Erythroblast (primary cell): ENCODE data around the gene R3HDM1.
"Not testable (repeated sequence)": the region's sequence is repeated elsewhere in the genome, so short reads cannot be mapped to it uniquely, and the experiment has no call there.

Experiments
- GATA1 ChIP-seq: IDR thresholded peaks from 2 replicates; pipeline ENCODE4 v1.6.1; 2011; ENCODE audit warnings: low read depth, mild to moderate bottlenecking, control low read depth, low read length, moderate library complexity
- POLR2A ChIP-seq: IDR thresholded peaks from 2 replicates; pipeline ENCODE4 v1.6.1; 2011; ENCODE audit warnings: mild to moderate bottlenecking, low read length

DNA sequence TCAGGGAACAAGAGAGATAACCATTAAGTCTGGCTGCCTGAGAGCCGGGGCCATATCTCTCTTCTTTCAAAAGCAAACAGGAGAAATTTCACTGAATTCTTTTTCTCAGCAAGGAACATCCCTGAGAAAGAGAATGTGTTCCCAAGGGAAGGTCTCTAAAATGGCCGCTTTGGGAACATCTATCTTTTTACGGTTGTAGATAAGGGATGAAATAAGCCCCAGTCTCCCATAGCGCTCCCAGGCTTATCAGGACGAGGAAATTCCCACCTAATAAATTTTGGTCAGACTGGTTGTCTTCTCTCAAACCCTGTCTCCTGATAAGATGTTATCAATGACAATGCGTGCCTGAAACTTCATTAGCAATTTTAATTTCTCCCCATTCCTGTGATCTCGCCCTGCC is 32.7 kb upstream of the R3HDM1 start:
- not testable (repeated sequence) for TF ChIP-seq POLR2A, GATA1
